GOT3 (cell line): ENCODE data around the gene PCDH18.
"Not testable (repeated sequence)": the region's sequence is repeated elsewhere in the genome, so short reads cannot be mapped to it uniquely, and the experiment has no call there.

Experiments used
- DNase-seq: peaks from one replicate; lab custom pipeline; 2025; ENCODE audit warnings: mixed read lengths; lab: John Stamatoyannopoulos, UW

PCDH18 gene, protein sequence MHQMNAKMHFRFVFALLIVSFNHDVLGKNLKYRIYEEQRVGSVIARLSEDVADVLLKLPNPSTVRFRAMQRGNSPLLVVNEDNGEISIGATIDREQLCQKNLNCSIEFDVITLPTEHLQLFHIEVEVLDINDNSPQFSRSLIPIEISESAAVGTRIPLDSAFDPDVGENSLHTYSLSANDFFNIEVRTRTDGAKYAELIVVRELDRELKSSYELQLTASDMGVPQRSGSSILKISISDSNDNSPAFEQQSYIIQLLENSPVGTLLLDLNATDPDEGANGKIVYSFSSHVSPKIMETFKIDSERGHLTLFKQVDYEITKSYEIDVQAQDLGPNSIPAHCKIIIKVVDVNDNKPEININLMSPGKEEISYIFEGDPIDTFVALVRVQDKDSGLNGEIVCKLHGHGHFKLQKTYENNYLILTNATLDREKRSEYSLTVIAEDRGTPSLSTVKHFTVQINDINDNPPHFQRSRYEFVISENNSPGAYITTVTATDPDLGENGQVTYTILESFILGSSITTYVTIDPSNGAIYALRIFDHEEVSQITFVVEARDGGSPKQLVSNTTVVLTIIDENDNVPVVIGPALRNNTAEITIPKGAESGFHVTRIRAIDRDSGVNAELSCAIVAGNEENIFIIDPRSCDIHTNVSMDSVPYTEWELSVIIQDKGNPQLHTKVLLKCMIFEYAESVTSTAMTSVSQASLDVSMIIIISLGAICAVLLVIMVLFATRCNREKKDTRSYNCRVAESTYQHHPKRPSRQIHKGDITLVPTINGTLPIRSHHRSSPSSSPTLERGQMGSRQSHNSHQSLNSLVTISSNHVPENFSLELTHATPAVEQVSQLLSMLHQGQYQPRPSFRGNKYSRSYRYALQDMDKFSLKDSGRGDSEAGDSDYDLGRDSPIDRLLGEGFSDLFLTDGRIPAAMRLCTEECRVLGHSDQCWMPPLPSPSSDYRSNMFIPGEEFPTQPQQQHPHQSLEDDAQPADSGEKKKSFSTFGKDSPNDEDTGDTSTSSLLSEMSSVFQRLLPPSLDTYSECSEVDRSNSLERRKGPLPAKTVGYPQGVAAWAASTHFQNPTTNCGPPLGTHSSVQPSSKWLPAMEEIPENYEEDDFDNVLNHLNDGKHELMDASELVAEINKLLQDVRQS

DNA sequence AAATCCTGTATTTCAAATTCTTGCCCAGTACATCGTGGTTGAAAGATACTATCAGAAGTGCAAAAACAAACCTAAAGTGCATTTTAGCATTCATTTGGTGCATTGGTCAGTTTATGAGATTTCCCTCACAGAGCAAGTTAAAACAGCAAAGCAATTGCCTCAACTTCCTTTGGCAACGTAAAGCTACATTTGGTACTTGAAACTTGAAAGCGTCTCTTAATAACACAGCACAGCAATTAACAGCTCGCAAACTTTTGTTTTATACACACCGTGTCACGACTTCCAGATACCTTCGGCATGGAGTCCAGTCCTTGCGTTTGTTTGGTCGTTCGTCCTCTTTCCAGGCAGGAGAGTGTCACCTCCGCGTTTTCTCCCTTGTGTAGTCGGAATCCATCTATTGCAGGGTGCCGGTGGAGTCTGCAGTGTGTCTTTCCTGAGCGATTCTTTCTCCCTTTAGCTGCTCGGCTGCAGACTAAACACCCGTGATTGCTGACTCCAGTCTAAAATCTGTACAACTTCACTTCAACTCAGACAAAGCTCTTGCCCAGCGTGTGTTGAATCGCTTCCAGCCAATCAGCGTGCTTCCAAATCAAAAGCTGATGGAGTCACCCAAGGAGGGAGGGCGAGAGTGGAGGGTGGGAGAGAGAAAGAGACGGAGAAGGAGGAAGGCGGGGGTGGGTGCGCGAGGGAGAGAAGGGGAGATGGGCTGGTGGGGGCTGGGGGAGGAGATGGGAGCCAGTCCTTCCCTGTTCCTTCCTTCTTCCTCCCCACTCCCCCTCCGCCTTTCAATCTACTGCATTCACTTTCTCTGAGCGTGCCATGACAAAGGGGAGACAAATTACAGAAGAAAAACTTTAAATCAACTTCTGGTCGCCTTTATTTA lies at the start of gene PCDH18:
TSS of gene PCDH18 (minus strand) at position 509 of the 883 bp plus-strand sequence. CDS start at position 103, 406 bp downstream.
- peak; percentile 5 for DNase-seq

DNA sequence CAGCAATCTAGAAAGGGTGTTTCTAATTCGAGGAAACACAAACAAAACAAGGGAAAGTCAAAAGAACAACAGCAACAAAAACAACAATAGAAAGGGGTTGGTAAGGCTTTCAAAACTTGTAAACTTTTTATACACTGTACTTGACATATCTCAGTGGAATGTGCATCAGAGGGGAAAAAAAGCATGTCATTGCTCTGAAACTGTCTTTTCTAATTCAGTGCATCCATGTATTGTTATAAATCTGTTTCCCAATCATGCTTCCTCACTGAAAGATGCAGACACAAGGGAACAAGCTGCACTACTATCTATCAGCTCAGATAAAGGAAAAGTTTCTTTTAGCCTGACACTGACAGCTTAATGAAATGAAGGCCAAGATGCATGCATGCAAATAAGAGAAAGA lies 44.2 kb upstream of the PCDH18 start:
- DNase-seq = no peak

DNA sequence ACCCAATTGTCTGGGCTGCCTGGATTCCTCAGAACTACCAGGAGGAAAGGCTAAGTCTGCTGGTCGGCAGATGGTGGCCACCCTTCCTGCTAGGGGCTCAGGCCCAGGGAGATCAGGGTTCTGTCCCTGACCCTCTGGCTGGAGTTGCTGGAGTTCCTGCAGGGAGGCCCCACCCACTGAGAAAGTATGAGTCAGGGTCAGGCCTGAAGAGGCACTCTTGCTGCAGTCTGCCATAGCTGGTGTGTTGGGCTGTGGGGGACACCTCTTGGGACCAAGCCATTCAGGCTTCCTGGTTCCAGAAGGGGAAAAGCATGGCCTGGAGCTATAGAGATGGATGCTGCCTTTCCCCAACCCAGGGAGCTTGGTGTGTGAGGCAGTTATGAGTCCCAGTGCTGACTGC lies 40.4 kb upstream of the PCDH18 start:
- DNase-seq = no peak

DNA sequence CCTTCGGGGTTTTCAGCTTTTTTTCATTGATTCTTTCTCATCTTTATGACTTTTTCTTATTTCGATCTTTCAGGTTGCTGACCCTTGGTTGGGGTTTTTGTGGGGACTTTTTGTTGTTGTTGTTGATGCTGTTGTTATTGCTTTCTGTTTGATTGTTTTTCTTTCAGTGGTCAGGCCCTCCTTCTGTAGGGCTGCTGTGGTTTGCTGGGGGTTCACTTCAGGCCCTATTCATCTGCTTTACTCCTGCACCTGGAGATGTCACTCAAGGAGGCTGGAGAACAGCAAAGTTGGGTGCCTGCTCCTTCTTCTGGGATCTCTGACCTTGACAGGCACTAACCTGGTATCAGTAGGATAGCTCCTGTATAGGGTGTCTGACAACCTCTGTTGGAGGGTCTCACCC lies 39.9 kb upstream of the PCDH18 start:
- no peak for DNase-seq

DNA sequence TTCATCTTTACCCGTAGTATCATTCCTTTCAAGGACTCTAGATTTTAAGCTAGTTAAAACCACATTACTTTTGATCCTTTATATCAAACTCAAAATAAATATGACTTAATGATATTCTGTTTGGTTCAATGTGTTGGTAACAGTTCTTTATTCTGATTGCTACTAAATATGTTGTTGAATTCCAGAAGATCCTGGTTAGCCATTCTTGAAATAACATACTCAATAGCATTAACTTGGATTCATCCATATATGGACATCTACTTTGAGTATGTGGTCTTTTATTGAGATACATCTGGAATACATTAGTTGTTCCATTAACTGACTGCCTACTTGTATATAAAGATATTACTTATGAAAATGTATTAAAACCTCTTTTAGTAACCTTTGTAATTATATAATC lies 27.5 kb upstream of the PCDH18 start:
- DNase-seq = no peak

DNA sequence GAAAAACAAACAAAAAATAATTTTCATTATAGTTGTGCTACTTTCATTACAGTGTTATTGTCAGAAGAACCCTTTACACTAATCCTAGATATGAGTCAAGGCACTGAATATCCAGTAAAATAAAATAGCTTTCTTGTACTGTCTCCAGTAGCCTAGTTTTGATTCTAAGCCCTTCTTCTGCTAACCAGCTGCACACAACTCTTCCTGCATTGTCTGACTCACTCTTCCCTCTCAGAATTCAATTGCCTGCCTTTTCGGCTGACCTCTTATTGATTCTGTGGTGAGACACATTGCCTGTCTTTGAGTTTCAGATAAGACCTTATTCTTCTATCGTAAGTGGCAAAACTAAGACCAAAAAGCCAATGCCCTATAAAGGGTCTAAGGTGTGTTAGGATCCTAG lies 26.7 kb upstream of the PCDH18 start:
- no peak for DNase-seq

DNA sequence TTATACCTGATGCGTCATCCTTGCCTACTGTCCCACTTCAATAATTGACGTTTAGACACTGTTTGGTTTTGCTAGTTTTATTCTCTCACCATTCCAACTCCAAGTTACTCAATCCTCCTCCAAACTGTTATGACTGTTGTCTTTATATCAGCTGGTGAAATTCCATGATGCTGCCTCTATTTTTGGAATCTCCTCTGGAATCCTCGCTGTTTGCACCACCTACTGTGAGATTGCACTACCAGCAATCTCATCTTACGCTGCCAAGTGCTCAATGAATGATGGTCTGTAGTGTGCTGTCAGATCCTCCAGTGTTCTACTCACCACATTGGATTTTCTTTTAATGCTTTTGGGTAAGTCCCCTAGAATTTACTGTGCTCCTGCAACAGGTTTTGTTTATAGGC lies 13.2 kb upstream of the PCDH18 start:
- no peak for DNase-seq

DNA sequence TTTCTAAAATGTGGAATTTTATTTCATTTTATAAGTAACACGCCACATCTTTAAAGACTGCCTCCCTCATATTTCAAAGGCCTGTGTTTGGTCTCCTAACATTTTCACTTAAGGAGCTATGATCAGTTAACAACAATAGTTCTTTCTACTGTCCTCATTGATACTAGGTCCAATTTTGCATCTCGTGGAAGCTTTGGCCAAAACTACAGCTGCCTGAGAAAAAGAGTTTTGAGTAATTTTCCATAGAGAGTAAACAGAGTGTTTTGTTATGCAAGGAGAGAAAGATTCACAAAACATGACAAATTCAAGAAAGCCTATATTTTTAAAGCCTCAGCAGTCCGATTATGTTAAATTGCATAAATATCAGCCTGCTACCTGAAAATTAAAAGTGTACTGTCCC lies 11.4 kb upstream of the PCDH18 start:
- DNase-seq = no peak

DNA sequence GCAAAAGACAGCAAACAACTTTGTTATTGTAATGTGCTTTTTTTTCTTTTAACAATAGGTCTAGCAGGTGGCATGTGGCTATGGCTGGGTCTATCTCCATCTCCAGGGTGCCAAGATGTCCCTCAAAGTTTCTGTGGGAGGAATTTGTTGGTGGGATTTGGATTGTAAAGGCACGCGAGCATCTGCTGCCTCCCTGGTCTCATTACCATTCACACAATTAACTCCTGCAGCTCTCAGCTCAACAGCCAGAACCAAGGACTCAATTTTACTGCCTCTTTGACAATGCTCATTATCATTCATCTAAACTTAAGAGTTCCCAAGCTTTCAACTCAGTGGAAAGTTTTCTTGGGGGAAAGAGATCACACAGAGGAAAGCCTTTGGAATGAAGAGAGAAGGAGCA lies 10.9 kb upstream of the PCDH18 start:
- DNase-seq = no peak

DNA sequence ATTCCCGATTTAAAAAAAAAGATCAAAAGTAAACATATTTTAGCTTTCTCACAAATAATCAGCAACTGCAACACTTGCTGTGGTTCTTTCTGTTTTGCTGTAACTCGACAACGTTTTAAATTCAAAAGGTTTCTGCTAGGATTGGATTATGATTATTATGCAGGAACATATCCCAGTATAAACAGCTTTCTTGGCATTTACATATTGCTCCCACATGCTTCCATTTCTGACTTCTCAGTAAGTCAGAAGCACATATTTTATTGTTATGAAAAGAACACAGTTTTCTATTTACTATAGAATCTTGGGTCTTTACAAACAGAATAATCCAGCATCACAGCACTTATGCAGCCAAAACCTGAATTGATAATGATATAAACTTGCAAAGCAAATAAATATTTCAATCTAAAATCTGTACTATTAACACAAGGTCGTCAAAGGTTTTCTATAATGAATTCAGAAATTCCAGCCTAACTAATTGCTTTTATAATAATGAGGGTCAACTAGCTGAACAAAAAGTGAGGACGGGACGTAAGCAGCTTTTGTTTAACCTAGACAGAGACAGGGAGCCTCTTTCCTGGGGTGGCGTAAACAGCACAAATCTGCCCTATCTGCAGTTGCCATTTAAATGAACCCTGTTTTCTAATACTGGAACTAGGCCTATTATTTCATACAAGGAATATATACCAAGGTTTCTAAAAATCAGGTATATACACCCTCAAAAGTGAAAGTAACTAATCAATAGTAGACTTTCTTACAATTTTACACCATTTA lies 9.8 kb upstream of the PCDH18 start:
- DNase-seq = no peak

DNA sequence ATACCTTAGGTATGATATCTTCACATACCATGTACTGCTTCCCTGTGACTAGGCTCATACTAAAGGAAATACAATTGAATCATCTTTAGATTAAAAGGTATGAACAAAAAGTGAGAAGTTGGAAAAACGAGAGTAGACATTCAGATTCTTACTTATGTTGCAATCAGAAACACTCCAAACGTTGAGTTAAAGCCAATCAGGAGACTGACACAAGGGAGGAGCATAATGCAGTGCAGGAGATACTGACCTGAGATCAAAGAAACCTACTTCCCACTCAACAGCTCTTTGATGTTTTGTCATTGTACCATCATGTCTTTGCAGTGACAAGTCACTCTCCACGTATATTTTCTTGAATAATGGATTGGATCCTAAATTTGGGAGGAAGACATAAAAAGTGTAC lies 8.9 kb upstream of the PCDH18 start:
- DNase-seq = no peak

DNA sequence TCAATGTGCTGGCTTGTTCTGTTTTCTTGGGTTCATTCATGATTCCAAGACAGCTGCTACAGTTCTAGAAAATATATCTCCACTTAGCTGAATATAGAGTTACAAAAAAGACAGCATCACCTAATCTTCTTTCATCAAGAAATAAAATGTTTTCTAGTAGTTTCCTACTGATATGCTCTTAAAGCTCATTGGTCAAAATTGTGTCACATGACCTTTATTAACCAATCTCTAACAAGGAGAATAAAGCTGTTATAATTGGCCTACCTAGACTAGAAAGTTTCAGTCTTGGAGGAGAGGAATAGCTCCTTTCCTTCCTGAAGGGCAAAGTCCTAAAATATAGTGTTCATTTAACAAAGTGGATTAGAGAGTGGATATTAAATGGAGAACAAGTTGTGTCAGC lies 8.1 kb upstream of the PCDH18 start:
- no peak for DNase-seq

DNA sequence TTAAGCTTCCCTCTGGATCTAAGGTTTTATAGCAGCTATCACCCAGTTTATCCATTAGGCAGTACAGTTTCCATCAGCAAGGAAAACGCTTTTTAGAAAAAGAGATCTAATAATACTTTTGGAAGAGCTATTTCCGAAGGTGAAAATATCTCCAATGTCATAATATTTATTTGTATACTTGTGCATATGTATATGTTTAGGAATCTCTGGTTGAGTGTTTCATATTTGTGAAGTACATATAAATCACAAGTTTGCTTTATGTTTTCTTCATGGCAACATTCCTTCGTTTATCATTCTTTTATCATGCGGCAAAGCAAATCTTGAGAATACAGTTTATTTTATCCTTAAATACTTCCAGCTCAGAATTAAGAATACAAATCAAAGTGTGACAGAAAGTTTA lies 6.2 kb upstream of the PCDH18 start:
- no peak for DNase-seq

DNA sequence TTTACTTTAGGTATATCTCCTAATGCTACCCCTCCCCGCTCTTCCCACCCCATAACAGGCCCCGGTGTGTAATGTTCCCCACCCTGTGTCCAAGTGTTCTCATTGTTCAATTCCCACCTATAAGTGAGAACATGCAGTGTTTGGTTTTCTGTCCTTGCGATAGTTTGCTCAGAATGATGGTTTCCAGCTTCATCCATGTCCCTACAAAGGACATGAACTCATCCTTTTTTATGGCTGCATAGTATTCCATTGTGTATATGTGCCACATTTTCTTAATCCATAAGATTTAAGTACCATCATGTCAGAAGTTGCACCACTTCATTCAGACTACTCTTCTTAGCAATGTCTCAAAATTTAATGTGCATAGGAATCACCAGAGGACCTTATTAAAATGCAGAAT lies 5.5 kb upstream of the PCDH18 start:
- not testable (repeated sequence) for DNase-seq

DNA sequence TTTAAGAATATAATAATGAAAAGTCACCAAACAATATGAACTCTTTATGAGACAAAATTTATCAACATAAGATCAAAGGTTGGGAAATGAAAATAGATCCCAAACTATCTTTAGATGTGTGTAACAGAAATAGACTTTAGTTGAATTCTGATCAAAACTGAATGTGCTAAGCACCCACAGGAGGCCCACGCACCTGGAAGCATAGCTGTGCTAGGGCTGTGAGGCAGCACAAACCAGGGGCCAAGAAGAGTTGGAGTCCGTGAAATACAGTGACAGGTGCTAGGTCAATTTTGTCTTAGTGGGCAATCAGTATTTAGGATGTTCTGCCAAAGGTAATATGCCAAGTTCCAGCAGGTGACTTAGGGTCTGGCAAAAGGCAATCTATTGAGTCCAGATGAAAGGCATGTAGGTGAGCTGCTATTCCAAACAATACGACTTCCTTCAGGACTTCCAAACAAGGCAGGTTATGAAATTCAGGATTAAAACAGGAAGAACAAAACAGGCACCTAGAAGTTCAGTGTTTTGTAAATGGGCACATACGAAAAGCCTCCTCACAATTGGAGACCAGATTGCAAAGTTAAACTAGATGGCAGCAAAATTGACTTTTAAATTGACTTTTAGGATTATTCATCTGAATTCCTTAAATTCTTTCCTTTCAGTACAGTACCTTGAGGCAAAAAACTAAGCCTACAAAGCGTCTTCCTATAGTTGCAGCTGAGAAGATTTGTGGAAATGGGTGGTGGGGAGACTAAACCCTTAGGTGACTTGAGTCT lies 4.7 kb upstream of the PCDH18 start:
- no peak for DNase-seq

DNA sequence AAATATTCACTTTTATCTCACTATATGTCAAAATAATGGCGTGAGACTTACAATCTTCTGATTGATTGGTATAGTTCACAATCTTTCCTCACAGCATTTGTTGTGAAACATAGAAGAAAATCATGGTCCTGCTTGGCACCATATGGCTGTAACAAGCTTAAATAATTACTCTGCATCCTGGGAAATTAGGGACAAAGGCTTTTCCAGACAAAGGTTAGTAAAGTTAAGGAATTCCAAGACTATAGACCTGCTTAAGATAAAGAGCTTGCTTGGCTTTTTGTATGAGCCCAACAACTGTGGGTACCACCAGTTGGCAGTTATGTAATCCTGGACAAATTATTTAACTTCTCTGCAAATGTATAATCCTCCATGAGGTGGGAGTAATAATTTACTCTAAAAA lies 3.4 kb upstream of the PCDH18 start:
- no peak for DNase-seq

DNA sequence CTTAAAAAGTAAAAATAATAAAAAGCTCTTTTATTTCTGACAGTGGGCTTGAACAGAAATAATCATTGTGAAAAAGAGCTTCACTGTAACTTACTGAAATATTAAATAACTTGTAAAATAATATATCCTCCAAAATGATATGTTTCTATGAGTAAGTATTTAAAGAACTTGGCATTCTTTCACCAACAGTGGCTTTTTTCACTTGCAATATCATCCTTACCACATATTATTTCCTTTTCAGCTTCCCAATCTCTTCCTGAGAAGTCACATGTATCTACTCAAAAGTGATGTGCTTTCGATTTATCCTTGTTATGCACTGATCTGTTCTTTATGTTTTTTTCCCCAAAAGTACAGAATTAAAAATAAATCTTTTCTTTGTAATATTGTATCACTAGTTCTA lies 2.2 kb upstream of the PCDH18 start:
- DNase-seq = no peak

DNA sequence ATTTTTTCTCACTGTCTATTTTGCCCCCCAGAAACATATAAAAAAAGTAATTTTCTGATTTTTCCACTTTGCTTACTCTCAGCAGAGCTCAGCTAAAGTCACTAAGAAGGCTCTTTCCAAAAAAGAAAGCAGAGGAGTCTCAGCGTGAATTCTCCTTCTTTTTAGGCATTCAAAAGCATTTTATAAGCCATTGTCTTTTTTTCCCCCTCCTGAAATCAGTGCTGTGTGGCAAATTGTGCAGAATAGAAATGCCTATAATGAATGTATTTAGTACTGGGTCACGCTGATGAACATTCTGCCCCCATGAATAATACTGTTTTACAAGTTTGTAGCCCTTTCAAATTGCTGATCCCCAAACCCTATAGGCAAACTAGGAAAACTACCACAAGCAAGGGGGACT lies 1.6 kb upstream of the PCDH18 start:
- DNase-seq = no peak

DNA sequence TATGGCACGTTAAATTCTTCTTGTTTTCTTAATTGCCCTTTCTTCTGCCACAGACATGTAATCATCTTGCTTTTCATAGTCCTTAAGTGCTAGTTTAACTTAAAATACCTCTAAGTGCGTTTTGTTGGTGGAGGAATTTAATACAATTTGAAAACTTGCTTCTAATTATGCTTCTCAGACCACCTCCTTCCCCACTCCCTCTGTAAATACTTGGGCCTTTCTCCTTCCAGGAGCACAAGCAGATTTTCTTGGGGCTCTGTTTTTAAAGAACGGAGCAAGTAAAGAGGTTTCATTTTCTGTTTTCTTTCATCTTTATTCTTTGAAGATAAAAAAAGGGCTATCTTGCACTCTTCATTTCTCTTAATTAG lies 559 bp upstream of the PCDH18 start:
- DNase-seq = no peak
